Endothelial cell of hepatic sinusoid (primary cell): ENCODE results near the gene PBX2.

Experiments used
- in situ Hi-C: cut with HindIII; loops from 2 replicates; pipeline ENCODE4 v1.10.0; 2017; ENCODE audit warnings: low sequenced_read_pairs

PBX2 gene

DNA sequence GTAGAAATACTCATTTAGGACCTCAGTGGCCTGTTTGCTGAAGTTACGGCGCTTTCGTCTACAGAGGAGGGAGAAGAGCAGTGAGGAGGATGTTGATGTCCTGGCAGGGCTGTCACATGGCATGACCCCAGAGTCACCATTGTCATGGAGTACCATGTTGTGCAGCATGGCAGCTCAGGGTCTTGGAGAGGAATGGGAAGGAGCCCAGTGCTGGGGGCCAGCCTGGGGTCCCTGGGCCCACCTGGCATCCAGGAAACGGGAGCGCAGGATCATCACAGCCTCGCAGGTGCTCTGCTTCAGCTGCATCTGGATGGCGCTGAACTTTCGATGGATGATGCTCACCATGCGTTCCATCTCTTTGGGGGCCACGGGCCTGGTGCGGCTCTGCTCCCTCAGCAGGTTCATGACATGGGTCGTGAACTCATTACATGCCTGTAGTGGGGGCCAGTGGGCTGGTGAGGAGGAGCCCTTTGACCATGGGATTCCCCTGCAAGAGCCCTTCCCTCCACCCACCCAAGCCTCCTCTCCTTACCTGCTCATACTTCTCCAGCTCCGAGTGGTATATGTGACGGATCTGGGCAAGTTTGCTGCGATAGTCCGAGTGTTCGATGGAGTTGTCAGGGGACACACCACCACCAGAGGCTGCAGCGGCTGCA, 2.1 kb downstream of the PBX2 start:
- in situ Hi-C loops, result loop anchor here (10.0 kb wide), 1 partner anchor 73 kb away; no protein-coding TSS in a partner anchor

DNA sequence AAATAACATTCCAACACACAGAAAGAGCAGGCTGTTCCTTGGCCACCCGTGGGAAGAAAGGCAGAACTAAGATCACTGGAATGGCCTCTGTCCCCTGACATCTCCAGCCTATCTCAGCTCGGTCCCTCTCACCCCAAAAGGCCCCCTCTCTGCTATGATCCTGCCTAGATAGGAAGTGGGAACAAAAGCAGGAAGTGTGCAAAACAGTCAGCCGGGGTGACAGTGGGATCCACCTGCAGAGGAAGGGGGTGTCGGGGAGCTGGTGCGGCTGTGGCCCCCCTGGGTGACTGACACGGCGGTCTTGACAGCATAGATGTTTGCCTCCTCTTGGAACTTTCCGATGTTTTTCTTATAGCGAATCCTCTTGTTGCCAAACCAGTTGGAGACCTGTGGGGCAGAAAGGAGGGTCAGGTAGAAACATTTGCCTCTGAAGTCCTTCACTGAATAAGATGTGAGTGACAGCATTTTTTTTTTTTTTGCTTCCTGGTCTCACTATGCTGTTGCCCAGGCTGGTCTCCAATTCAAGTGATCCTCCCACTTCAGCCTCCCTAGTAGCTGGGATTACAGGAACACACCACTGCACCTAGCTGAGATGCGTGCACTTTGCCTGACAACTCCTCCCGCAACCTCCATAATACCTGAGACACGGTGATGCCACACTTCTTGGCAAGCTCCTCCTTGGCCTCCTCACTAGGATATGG, 2.8 kb downstream of the PBX2 start:
- in situ Hi-C loops, result loop anchor here (10.0 kb wide), 1 partner anchor 72 kb away; no protein-coding TSS in a partner anchor

DNA sequence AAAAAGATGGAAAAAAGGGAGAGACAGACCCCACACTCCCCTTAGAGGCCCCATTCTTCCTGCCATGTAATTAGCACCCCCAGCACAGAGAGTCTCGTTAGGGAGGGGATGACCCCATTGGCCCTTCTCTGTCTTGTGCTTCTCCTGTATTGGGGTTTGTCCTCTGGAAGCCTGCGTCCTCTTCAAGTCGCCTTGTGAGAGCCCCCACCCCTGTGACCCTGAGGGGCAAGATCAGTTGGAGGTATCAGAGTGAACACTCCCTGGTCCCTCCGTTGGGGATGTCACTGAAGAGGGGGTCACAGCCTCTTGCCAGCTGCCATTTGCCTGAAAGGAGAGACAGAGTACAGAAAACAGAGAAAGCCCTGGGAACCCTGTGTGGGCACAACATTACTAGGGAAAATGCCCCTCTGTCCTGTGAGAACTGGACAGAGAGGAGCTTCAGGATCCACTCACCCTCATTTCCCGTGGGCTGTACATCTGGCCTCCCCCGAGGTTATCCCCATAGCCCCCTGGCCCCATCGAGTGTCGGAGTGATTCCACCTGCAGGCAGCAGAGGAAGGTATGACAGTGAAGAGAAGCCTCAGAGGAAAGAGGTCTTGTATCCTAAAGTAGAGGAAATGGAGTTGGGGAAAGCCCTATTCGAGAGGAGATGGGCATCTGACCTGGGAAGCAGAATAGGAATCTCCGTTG, 3.7 kb downstream of the PBX2 start:
- in situ Hi-C loops, result loop anchor here (10.0 kb wide), 1 partner anchor 71 kb away; no protein-coding TSS in a partner anchor

DNA sequence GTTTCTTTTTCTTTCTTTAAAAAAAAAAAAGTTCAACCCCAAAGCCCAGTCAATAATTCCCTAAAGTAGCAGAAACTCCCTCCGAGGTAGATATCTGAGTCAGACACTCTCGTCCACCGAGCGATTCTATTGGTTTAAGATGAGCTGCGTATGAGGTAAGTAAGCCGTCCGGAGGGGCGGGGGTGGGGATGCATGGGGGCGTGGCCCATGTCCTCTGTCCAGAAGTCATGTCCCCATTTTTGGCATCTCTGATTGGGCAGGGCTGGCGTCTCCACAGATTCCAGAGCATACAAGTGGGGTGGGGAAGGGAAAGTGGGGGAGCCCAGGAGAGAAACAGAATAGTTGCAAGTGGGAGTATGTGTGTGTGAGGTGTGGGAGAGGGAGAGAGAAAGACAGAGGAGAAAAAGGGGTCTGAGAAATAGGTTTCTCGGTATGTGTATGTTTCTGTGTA, 4.3 kb downstream of the PBX2 start:
- in situ Hi-C loops, result loop anchor here (10.0 kb wide), 1 partner anchor 71 kb away; no protein-coding TSS in a partner anchor

DNA sequence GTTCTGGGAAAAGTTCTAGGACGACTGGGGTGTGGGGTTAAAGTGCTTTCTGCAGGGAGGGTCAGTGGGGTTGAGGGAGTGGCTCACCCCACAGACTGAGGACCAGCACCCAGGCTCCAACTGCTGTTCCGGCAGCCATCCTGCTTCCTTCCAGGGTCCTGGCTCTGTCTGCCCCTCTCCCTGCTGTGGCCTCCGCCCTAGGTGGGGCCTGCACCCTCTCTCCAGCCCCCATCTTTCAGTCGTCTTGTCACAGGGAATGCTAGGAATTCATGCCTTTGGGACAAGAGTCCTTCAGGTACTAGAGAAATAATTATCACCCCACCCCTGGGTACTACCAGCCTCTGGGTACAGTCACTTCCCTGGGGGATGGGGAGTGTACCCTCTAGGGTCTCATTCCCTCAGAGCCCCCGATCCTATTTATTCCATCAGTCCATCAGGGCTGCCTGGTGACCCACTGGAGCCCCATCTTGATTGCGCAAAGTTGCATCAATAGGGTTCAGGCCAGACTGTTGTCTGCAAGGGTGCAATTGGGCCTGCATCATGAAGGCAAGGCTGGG, 5.8 kb downstream of the PBX2 start, which contains the start of gene AGER:
Gene AGER, minus strand, starts transcription at position 170 of the 557 bp plus-strand sequence. Its CDS starts 31 bp downstream, at position 139.
- in situ Hi-C loops, result loop anchor here (10.0 kb wide), 1 partner anchor 69 kb away; no protein-coding TSS in a partner anchor

DNA sequence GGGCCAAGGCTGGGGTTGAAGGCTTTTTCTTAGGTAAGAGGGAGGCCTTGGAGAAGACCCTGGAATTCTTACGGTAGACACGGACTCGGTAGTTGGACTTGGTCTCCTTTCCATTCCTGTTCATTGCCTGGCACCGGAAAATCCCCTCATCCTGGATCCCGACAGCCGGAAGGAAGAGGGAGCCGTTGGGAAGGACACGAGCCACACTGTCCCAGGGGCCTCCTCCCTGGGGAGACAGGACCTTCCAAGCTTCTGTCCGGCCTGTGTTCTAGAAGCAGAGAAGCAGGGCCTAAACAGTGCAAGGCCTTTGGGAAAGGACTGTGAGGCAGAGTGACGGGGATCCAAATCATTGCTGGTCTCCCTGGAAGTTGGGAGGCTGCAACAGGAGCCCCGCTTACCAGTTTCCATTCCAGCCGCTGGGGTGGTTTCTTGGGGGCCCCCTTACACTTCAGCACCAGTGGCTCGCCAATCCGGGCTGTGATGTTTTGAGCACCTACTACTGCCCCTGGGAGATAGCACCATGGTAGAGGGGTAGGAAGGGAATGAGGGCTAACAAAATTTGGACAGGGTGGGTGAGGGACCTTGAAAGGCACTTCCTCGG, 6.4 kb downstream of the PBX2 start:
- in situ Hi-C loops, result loop anchor here (10.0 kb wide), 1 partner anchor 69 kb away; no protein-coding TSS in a partner anchor

DNA sequence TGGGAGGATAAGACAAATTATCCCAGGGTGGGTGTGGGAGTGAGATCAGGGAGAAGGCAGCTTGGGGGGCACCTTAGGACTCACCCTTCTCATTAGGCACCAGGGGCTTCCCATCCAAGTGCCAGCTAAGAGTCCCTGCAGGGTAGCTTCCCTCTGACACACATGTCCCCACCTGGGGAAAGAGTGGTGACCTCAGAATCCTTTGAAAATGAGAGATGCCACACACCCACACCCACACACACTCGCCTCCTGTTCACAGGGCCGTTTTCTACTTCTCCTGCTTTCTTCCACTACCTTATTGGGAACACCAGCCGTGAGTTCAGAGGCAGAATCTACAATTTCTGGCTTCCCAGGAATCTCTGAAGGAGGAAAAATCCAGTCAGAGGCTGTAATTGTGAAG, 7.0 kb downstream of the PBX2 start:
- in situ Hi-C loops, result loop anchor here (10.0 kb wide), 1 partner anchor 68 kb away; no protein-coding TSS in a partner anchor

DNA sequence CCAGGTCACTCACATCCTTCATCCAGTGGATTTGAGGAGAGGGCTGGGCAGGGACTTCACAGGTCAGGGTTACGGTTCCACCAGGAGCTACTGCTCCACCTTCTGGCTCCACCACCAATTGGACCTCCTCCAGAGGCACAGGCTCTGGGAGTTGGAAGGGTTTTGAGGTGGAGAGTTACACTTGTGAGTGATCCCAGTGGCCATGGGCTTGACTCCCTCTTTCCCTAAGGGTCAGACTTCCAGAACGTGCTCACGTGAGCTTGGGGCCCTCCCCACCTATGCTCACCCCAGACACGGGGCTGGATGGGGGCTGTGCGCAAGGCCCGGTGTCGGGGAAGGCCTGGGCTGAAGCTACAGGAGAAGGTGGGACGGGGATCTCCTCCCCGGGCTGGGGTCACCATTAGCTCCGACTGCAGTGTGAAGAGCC, 7.4 kb downstream of the PBX2 start:
- in situ Hi-C loops, result loop anchor here (10.0 kb wide), 1 partner anchor 68 kb away; no protein-coding TSS in a partner anchor

DNA sequence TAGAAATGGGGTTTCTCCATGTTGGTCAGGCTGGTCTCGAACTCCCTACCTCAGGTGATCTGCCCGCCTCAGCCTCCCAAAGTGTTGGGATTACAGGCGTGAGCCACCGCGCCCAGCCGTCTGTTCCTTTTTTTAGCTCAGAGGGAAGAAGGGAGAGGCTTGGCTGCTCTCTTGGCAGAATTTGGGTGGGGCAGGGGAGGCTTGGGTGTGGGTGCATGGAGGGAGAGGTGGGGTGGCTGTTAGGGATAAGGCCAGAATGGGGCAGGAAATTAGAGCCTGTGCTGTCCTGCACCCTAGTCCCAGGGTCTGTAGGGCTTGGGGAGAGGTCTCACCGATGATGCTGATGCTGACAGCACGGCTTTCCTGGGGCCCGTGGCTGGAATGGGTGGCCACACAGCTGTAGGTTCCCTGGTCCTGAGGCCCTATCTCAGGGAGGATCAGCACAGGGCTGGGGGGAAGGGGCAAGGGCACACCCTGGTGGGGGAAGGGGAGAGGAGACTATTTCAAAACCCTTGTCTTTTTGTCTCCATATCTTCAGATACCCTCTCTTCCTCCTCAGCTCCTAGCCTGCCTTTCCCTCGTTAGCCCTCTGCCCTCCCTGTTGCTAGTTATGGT, 8.0 kb downstream of the PBX2 start:
- in situ Hi-C loops, result loop anchor here (10.0 kb wide), 1 partner anchor 67 kb away; no protein-coding TSS in a partner anchor

DNA sequence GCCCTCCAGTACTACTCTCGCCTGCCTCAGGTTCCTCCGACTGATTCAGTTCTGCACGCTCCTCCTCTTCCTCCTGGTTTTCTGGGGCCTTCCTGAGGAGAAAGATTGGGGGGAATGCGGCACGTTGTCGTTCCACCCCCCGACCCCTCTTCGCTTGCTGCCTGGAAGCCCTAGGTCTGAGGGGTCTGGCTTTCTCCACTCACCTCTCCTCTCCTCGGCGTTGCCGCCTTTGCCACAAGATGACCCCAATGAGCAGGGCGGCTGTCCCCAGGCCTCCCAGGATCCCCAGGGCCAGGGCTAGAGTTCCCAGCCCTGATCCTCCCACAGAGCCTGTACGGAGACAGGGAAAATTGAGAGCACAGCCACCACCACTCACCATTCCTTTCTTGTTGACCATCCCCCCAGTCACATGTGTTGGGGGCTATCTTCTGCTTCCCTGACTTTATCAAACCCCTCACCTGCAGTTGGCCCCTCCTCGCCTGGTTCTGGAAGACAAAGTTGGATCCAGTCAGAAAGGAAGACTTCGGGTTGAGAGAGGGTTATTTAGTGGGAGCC, 8.8 kb downstream of the PBX2 start:
- in situ Hi-C loops, result loop anchor here (10.0 kb wide), 1 partner anchor 66 kb away; no protein-coding TSS in a partner anchor

DNA sequence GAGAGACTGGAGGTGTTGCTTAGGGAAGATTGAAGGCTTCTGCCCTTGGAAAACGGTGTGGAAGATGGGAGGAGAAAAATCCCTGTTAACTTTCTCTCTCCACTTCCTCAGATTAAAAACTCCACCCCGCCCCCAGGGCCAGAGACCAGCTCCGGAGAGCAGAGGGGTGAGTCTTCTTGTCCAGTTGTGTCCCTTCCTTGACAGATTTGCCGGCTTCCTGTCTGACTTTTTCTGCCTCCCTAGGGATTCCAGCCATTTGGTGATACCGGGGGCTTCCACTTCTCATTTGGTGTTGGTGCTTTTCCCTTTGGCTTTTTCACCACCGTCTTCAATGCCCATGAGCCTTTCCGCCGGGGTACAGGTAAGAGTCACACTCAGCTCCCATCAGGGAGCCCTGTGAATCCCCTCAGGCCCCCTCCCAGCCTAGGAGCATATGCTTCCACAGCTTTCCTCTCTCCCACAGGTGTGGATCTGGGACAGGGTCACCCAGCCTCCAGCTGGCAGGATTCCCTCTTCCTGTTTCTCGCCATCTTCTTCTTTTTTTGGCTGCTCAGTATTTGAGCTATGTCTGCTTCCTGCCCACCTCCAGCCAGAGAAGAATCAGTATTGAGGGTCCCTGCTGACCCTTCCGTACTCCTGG, 10.1 kb downstream of the PBX2 start:
- in situ Hi-C loops, result loop anchor here (10.0 kb wide), 1 partner anchor 65 kb away; no protein-coding TSS in a partner anchor

DNA sequence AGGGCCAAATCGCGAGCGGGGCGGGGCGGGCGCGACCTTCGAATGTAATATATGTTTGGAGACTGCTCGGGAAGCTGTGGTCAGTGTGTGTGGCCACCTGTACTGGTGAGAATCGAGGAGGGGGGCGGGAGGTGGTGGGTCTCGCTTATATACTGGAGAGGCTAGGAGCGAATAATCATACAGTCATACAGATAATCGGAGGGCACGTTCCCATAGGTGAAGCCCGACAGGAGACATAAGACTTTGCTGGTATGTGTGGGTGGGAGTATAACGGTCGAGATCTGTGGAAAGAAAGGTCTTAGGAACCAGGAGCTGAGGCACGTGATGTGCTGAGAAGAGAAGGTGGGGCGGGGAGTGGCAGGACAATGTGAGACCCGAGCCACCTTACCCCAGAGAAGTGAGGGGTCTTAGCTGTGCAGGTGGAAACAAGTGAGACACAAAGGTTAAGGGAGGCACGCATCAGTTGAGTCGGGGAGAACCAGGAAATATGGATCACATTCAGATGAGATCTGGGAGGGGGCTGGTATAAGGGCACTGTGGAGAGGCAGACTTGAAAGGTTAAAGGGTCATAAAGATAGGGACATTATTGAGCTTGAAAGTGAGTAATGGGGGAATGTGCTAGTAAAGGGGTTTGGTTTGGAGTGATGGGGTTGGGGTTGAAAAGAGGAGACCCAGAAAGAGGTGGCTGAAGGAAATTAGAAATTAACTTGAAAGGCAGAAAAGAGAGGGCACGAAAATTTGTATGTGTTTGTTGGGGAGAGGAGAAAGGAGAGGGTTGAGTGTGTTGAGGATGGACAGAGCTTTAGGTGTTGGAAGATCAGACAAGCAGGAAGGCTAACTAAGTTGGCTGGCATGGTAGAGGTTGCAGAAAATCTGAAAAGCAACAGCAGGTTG, 11.2 kb downstream of the PBX2 start:
- in situ Hi-C loops, result no loop called here

DNA sequence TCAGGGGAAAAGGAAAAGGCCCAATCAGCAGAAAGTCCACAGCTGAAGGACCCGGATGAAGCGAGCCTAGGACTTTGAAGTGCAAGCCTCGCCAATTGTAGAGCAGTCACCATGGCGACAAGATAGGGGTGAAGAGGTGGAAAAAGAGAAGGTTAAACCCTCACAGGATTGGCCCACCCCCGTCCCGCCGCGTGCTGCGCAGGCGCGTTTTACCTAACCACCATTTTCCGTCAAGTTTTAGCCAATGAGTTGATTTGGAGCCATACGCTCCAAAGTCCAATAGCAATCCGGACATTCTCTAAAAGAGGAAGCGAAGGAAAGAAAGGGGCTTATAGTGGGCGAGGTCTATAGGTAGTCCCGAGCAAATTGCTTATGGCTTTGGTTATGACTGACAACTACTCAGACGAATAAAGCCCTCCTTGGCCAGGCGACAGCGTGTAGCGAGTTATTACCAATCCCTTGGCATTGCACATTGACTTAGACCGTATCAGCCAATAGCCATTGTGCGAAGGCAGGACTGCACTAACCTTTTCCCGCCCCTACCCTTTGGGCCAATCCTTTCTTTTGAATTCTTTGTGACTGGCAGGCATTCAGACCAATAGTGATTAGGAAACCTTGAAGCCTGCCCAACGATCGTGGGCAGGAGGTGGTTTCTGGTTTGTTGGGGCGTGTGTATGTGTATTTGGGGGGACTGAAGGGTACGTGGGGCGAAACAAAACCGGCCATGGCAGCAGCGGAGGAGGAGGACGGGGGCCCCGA, 12.0 kb downstream of the PBX2 start, which contains the start of gene RNF5:
Gene RNF5, plus strand, starts transcription at position 618 of the 759 bp plus-strand sequence. Its CDS starts 107 bp downstream, at position 725.
- in situ Hi-C loops, result no loop called here

DNA sequence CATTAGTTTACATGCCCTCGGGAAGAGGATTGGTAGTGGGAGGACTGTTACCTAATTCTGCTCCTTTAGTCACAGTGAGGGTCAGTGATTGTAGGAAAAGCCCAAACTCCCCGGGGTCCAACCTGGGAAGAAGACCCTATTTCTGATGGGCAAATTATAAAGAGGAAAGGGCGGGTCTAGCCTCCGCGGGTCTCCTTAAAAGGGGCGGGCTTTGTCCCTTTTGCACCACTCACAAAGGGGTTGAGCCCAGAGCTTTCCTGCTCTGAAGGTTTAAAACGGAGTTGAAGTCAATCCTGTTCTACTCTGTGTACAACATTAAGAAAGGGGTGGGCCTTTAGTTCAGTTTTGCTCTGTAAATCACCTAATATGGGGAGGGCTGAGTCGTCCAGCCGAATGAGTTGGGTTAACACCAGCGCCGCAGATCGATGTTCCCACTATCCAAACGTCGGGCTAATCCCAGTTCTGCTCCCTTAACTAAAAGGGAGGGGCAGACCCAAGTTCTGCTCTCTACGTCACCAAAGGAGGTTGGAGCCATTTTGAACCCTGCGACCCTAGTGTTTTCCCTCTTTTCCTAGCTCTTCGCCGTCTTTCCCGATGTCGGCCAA, 12.7 kb downstream of the PBX2 start:
- in situ Hi-C loops, result no loop called here

DNA sequence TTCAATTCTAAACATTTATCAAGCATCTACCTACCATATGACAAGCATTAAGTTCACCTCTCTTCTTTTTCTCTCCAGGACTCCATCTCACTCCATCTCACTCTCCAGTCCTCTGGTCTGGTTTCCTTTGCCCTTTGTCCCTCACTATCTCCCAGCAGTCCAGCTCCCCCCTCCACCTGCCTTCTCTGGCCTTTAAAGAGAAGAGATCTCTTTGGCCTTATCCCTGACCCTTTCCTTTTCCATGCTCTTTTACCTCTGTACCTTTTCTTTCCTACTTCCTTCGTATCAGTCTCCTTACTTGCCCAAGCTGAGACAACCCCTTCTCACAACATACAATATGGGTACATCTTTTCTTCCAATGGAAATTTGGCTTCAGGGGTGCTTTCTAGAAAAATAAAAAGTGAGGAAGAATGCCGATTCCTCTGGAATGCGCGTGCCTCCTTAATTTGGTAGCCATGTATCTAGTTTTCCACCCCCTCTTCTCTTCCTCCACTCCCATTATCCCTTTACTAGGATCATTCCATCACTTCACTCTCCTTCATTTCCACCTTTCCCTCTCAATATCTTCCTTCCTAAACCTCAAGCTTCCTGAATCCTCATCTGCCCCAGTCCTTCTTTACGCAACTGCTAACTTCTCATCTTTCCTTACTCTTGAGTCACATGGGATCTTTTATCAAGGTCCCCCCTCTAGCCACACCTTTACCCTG, 13.4 kb downstream of the PBX2 start:
- in situ Hi-C loops, result no loop called here
